Thoracic aorta (tissue), 2 donors: Measurements from ENCODE around the gene ST6GAL1. TPM values are rescaled to one million over a fixed set of nuclear protein-coding genes. Genes with fewer than 3 reads are reported as not detected.
"Not testable (repeated sequence)": the region's sequence is repeated elsewhere in the genome, so short reads cannot be mapped to it uniquely, and the experiment has no call there.

Source experiments
- ATAC-seq: fragments of 150-250 bp; one replicate; pipeline ENCODE4 v1.8.0; 2017; ENCODE audit warnings: low read depth; ENCODE audit not compliant: insufficient number of reproducible peaks, low FRiP score
- DNase-seq: peaks from one replicate; pipeline ENCODE4 v3.0.0-alpha.2; 2020; ENCODE audit warnings: low spot score
- H3K27ac ChIP-seq, 2 donors: fragments of 200-600 bp; sonication (generic); 1 replicate in 1 of 2; 2 replicates in 1 of 2; pipeline ENCODE4 v1.5.1; 2016; ENCODE audit warnings: mild to moderate bottlenecking in 2 of 2, moderate library complexity in 2 of 2
- H3K27me3 ChIP-seq: fragments of 200-600 bp; sonication (generic); replicated peaks from 2 replicates; pipeline ENCODE4 v1.6.0; 2016; ENCODE audit warnings: mild to moderate bottlenecking; ENCODE audit not compliant: insufficient read depth
- H3K36me3 ChIP-seq: fragments of 200-600 bp; sonication (generic); one replicate; pipeline ENCODE4 v1.5.1; 2016
- H3K4me1 ChIP-seq, 2 donors: fragments of 200-600 bp; sonication (generic); 1 replicate in 1 of 2; 2 replicates in 1 of 2; pipeline versions ENCODE4 v1.5.1 to v1.6.0; 2016; ENCODE audit warnings: low read depth in 2 of 2, mild to moderate bottlenecking in 1 of 2; ENCODE audit not compliant: control insufficient read depth in 1 of 2
- H3K4me3 ChIP-seq: fragments of 200-600 bp; sonication (generic); 2 replicates; pipeline ENCODE4 v1.5.1; 2016; ENCODE audit warnings: mild to moderate bottlenecking
- H3K9me3 ChIP-seq: fragments of 200-600 bp; sonication (generic); 2 replicates; pipeline ENCODE4 v1.5.1; 2016
- total RNA-seq, 2 donors: library from RNA; depleted of rRNA; stranded (reverse); fragments of >200 nt; gene quantifications; one replicate each; pipeline versions ENCODE4 v1.1.0 to v1.2.3, GENCODE V29; 2016
- TF ChIP-seq, protein P1 (sequence below): fragments of 200-600 bp; sonication (generic); IDR thresholded peaks from one replicate; pipeline ENCODE4 v1.5.1; 2019; ENCODE audit warnings: antibody characterized with exemption

ST6GAL1 gene
- total RNA-seq, 2 donors from 2014 or later: 89.5 to 141 TPM

DNA sequence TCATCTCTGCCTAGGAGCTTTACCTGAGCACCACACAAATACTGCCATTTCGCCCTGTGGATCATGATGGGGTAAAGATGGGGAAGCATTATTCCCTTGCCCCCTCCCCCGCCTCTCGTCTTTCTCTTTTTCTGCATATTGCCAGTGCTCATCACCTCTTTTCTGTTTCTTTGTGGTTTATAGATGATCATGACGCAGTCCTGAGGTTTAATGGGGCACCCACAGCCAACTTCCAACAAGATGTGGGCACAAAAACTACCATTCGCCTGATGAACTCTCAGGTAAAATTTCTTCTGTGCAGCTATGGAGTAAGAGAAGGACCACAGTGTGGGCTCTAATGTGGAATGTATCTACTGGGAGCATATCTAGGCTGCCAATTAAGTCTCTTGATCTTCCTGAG lies 120.7 kb downstream of the ST6GAL1 start:
- H3K9me3 ChIP-seq: peaks cover 7% of the 10 kb centered on the region
- H3K36me3 ChIP-seq: peaks cover 33% of the 10 kb centered on the region
- TF ChIP-seq, protein P1, sequence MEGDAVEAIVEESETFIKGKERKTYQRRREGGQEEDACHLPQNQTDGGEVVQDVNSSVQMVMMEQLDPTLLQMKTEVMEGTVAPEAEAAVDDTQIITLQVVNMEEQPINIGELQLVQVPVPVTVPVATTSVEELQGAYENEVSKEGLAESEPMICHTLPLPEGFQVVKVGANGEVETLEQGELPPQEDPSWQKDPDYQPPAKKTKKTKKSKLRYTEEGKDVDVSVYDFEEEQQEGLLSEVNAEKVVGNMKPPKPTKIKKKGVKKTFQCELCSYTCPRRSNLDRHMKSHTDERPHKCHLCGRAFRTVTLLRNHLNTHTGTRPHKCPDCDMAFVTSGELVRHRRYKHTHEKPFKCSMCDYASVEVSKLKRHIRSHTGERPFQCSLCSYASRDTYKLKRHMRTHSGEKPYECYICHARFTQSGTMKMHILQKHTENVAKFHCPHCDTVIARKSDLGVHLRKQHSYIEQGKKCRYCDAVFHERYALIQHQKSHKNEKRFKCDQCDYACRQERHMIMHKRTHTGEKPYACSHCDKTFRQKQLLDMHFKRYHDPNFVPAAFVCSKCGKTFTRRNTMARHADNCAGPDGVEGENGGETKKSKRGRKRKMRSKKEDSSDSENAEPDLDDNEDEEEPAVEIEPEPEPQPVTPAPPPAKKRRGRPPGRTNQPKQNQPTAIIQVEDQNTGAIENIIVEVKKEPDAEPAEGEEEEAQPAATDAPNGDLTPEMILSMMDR: no peak
- no peak overlapping the region for H3K27ac ChIP-seq
- H3K27me3 ChIP-seq: no peaks in the 10 kb centered on the region
- no peak overlapping the region for H3K4me3 ChIP-seq
- no peak for DNase-seq
- no peaks in the 10 kb centered on the region for H3K4me1 ChIP-seq
- no peak for ATAC-seq

DNA sequence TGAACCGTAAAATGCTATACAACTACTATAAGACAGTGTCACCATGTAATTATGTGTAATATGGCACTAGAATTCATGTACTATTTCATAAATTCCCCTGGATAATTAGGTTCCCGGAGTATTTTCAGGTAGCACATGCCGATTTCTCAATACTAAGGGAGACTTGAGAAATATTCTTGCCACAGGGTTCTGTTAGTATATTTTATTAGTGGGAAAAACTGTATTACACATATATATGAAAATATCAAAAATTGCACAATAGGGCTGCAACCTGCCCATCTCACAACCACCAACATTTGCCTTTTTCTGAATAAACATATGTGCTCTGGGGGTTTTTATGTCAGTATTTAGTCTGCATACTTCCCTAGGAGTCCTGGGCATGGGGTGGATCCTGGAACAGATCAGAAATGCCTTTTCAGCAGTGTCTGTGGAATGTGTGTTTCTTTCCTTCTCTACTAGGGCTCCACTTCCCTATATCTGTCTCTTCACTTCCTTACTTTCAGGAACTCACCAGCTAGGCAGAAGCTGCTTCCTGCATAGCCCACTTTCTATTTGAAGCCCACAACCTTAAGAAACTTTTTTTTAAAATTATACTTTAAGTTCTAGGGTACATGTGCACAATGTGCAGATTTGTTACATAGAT lies 121.5 kb downstream of the ST6GAL1 start:
- Histone ChIP-seq H3K36me3 (peaks cover 35% of the 10 kb centered on the region), H3K4me1 (no peaks in the 10 kb centered on the region), H3K27me3 (no peaks in the 10 kb centered on the region), H3K9me3 (peaks cover 7% of the 10 kb centered on the region), H3K4me3 (no peak overlapping the region), H3K27ac (no peak overlapping the region)
- ATAC-seq (no peak), DNase-seq (no peak)
- TF ChIP-seq, protein P1: no peak

DNA sequence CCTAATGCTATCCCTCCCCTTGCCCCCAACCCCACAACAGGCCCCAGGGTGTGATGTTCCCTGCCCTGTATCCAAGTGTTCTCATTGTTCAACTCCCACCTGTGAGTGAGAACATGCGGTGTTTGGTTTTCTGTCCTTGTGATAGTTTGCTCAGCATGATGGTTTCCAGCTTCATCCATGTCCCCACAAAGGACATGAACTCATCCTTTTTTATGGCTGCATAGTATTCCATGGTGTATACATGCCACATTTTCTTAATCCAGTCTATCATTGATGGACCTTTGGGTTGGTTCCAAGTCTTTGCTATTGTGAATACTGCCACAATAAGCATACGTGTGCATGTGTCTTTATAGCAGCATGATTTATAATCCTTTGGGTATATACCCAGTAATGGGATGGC lies 122.1 kb downstream of the ST6GAL1 start:
- peaks cover 41% of the 10 kb centered on the region for H3K36me3 ChIP-seq
- H3K4me3 ChIP-seq, DNase-seq, H3K27ac ChIP-seq, H3K9me3 ChIP-seq, H3K27me3 ChIP-seq, ATAC-seq, H3K4me1 ChIP-seq: not testable (repeated sequence)

DNA sequence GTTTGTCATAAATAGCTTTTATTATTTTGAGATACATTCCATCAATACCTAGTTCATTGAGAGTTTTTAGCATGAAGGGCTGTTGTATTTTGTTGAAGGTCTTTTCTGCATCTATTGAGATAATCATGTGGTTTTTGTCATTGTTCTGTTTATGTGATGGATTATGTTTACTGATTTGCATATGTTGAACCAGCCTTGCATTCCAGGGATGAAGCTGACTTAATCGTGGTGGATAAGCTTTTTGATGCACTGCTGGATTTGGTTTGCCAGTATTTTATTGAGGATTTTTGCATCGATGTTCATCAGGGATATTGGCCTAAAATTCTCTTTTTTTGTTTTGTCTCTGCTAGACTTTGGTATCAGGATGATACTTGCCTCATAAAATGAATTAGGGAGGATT lies 124.1 kb downstream of the ST6GAL1 start:
- DNase-seq, H3K27me3 ChIP-seq, ATAC-seq, H3K4me3 ChIP-seq, H3K27ac ChIP-seq, H3K4me1 ChIP-seq: not testable (repeated sequence)
- Histone ChIP-seq H3K36me3 (peaks cover 51% of the 10 kb centered on the region), H3K9me3 (peaks cover 14% of the 10 kb centered on the region)

DNA sequence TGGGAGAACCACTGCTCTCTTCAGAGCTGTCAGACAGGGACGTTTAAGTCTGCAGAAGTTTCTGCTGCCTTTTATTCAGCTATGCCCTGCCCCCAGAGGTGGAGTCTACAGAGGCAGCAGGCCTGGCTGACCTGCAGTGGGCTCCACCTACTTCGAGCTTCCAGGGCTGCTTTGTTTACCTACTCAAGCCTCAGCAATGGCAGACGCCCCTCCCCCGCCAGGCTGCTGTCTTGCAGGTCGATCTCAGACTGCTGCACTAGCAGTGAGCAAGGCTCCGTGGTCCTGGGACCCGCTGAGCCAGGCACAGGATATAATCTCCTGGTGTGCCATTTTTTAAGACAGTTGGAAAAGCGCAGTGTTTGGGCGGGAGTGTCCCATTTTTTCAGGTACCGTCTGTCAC lies 127.5 kb downstream of the ST6GAL1 start:
- Histone ChIP-seq H3K36me3 (peaks cover 32% of the 10 kb centered on the region), H3K9me3 (peaks cover 14% of the 10 kb centered on the region)
- not testable (repeated sequence) for ATAC-seq, DNase-seq, H3K27me3 ChIP-seq, H3K27ac ChIP-seq, H3K4me1 ChIP-seq, H3K4me3 ChIP-seq

DNA sequence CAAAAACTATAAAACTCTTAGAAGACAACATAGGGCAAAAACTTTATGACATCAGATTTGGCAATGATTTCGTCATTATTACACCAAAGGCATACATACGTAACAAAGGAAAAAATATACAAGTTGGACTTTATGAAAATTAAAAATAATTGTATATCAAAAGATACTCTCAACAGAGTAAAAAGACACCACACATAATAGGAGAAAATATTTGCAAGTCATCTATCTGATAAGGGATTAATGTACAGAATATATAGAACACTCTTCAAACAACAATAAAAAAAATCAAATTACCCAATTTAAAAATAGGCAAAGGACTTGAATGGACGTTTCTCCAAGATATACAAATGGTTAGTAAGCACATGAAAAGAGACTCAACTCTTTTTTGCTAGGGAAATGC lies 131.4 kb downstream of the ST6GAL1 start:
- TF ChIP-seq, protein P1: no peak

More for the DNA sequence above, 131.4 kb downstream of the ST6GAL1 start:
- DNase-seq (no peak), ATAC-seq (no peak)
- peaks cover 21% of the 10 kb centered on the region for H3K36me3 ChIP-seq
- H3K27ac ChIP-seq: no peak overlapping the region
- H3K9me3 ChIP-seq: peaks cover 7% of the 10 kb centered on the region
- no peaks in the 10 kb centered on the region for H3K27me3 ChIP-seq
- H3K4me3 ChIP-seq: no peak overlapping the region
- peaks cover 18 to 40% of the 10 kb centered on the region in 2 donors for H3K4me1 ChIP-seq
